HepG2 (cell line): ENCODE data around the gene CUL7. TPM values are rescaled to one million over a fixed set of nuclear protein-coding genes. Genes with fewer than 3 reads are reported as not detected.

Experiments
- ATAC-seq: fragments of 200-7000 bp; cut with Tn5 transposase; 3 replicates; pipeline ENCODE4 v1.9.1; 2020; ENCODE audit warnings: mild to moderate bottlenecking, moderate library complexity
- BruUV-seq: library from RNA; stranded (reverse); fragments of 400-500 nt; replicated peaks from 2 replicates; lab custom pipeline; 2021; lab: Mats Ljungman, UMichigan
- CTCF ChIA-PET: fragments of 300-600 bp; formaldehyde crosslinking; extraction: SDS; loops from one replicate; lab custom pipeline; 2021; ENCODE audit warnings: low total read pairs, inconsistent platforms, low intra/inter-chr PET ratio; lab: Yijun Ruan, JAX
- POLR2A ChIA-PET: fragments of 350-600 bp; sonication (Branson Sonifier 250); formaldehyde crosslinking; loops from one replicate; lab custom pipeline; 2020; ENCODE audit warnings: antibody characterized with exemption, inconsistent platforms; lab: Yijun Ruan, JAX
- DNase-seq: peaks from one replicate; pipeline ENCODE4 v3.0.0-alpha.2; 2015; ENCODE audit warnings: low spot score
- FAIRE-seq: peaks from 3 replicates; lab custom pipeline; 2011; peaks lifted over from hg19 to GRCh38; lab: Jason Lieb, UNC
- H2AFZ ChIP-seq: one replicate; pipeline ENCODE4 v1.6.1; 2011; ENCODE audit warnings: low read length, inconsistent platforms
- H3K27ac ChIP-seq: fragments of 300-600 bp; 3 replicates; pipeline ENCODE4 v1.8.0; 2011; ENCODE audit warnings: mixed run types, mild to moderate bottlenecking, mixed read lengths, low read length, inconsistent platforms; ENCODE audit not compliant: insufficient read depth; ENCODE audit errors: extremely low read length
- H3K27me3 ChIP-seq, 2 experiments: fragments of 200-600 bp in 1 of 2; 2 replicates in 1 of 2; 3 replicates in 1 of 2; pipeline versions ENCODE4 v1.6.0 to v1.8.0; 2011; ENCODE audit warnings: low read length in 2 of 2, mild to moderate bottlenecking in 2 of 2, moderate library complexity in 2 of 2, inconsistent platforms in 1 of 2; ENCODE audit not compliant: insufficient read depth in 2 of 2, control insufficient read depth in 1 of 2
- H3K36me3 ChIP-seq, 2 experiments: fragments of 200-600 bp in 1 of 2; replicated peaks in 1 of 2; 2 replicates in 1 of 2; 3 replicates in 1 of 2; pipeline versions ENCODE4 v1.5.1 to v1.8.0; 2011; ENCODE audit warnings: low read length in 2 of 2, inconsistent platforms in 1 of 2; ENCODE audit not compliant: insufficient read depth in 2 of 2, control insufficient read depth in 1 of 2
- H3K4me1 ChIP-seq: 2 replicates; pipeline ENCODE4 v1.5.1; 2012; ENCODE audit warnings: low read length, inconsistent platforms; ENCODE audit not compliant: insufficient read depth
- H3K4me2 ChIP-seq: 2 replicates; pipeline ENCODE4 v1.6.0; 2011; ENCODE audit warnings: low read depth, low read length, inconsistent platforms
- H3K4me3 ChIP-seq, 3 experiments: fragments of 200-600 bp in 1 of 3; sonication (generic), shearing (Covaris generic) in 1 of 3; replicated peaks in 1 of 3; 2 replicates each; pipeline ENCODE4 v1.5.1; 2011 to 2016; ENCODE audit warnings: low read length in 3 of 3, inconsistent platforms in 2 of 3, low read depth in 2 of 3, mild to moderate bottlenecking in 2 of 3, control low read depth in 1 of 3, mixed read lengths in 1 of 3; ENCODE audit not compliant: insufficient read depth in 1 of 3
- H3K79me2 ChIP-seq: one replicate; pipeline ENCODE4 v1.6.1; 2011; ENCODE audit warnings: low read length, inconsistent platforms; ENCODE audit not compliant: insufficient read depth
- H3K9ac ChIP-seq: 2 replicates; pipeline ENCODE4 v1.6.0; 2011; ENCODE audit warnings: mild to moderate bottlenecking, low read depth, low read length, inconsistent platforms; ENCODE audit not compliant: insufficient read depth
- H3K9me3 ChIP-seq: 2 replicates; pipeline ENCODE4 v1.5.1; 2012; ENCODE audit warnings: mild to moderate bottlenecking, low read length
- H4K20me1 ChIP-seq: 2 replicates; pipeline ENCODE4 v1.6.0; 2011; ENCODE audit warnings: inconsistent platforms, mild to moderate bottlenecking, low read length, moderate library complexity; ENCODE audit not compliant: insufficient read depth
- BCL6 ChIP-seq: IDR thresholded peaks from 2 replicates; pipeline ENCODE4 v1.6.1; 2016; ENCODE audit warnings: missing genetic modification reagents, missing compliant biosample characterization
- CREM ChIP-seq, 2 experiments: sonication (generic) in 1 of 2; formaldehyde crosslinking in 1 of 2; IDR thresholded peaks; 2 replicates each; pipeline versions ENCODE4 v1.4.0 to v1.6.1; 2016 to 2020; ENCODE audit warnings: antibody characterized with exemption in 1 of 2, mild to moderate bottlenecking in 1 of 2, missing genetic modification reagents in 1 of 2
- E2F1 ChIP-seq: sonication (generic); formaldehyde crosslinking; IDR thresholded peaks from 2 replicates; pipeline ENCODE4 v1.5.0; 2020; ENCODE audit warnings: missing genetic modification reagents
- GMEB1 ChIP-seq: sonication (generic); formaldehyde crosslinking; IDR thresholded peaks from 2 replicates; pipeline ENCODE4 v1.5.1; 2020; ENCODE audit warnings: missing genetic modification reagents, mild to moderate bottlenecking, borderline replicate concordance
- HOXA9 ChIP-seq: sonication (generic); formaldehyde crosslinking; IDR thresholded peaks from 2 replicates; pipeline ENCODE4 v1.8.1; 2022; ENCODE audit warnings: missing genetic modification reagents, mild to moderate bottlenecking, moderate library complexity, borderline replicate concordance
- IKZF1 ChIP-seq: fragments of 450-650 bp; IDR thresholded peaks from 2 replicates; pipeline ENCODE4 v1.7.1; 2016
- MEIS1 ChIP-seq: sonication (generic); formaldehyde crosslinking; IDR thresholded peaks from 2 replicates; pipeline ENCODE4 v1.9.0; 2021; ENCODE audit warnings: mild to moderate bottlenecking, missing genetic modification reagents, moderate library complexity, borderline replicate concordance
- MIXL1 ChIP-seq: IDR thresholded peaks from 2 replicates; pipeline ENCODE4 v1.6.1; 2016
- PBX2 ChIP-seq: IDR thresholded peaks from 2 replicates; pipeline ENCODE4 v1.6.1; 2016; ENCODE audit warnings: control low read depth
- RFXAP ChIP-seq: sonication (generic); formaldehyde crosslinking; IDR thresholded peaks from 2 replicates; pipeline ENCODE4 v1.4.0; 2020; ENCODE audit warnings: missing genetic modification reagents, borderline replicate concordance
- SRSF9 ChIP-seq: fragments of 200-400 bp; formaldehyde crosslinking; IDR thresholded peaks from 2 replicates; pipeline ENCODE4 v1.6.1; 2018; ENCODE audit warnings: borderline replicate concordance, mild to moderate bottlenecking, low read depth, low read length; ENCODE audit not compliant: insufficient read depth, poor library complexity, severe bottlenecking
- THAP11 ChIP-seq: IDR thresholded peaks from 2 replicates; pipeline ENCODE4 v1.6.1; 2016; ENCODE audit warnings: missing biosample characterization, missing genetic modification reagents
- ZFP1 ChIP-seq: IDR thresholded peaks from 2 replicates; pipeline ENCODE4 v1.6.1; 2016
- ZFYVE20 ChIP-seq: sonication (generic); formaldehyde crosslinking; IDR thresholded peaks from 2 replicates; pipeline ENCODE4 v1.8.0; 2023; ENCODE audit warnings: low read depth, mild to moderate bottlenecking, moderate library complexity, missing genetic modification reagents, borderline replicate concordance
- ZNF276 ChIP-seq: sonication (generic); formaldehyde crosslinking; IDR thresholded peaks from 2 replicates; pipeline ENCODE4 v1.4.0; 2020; ENCODE audit warnings: mild to moderate bottlenecking, low read depth, missing genetic modification reagents
- WGBS: methylation state at CpG from one replicate; pipeline ENCODE4 v1.1.6; 2017; ENCODE audit warnings: low lambda C conversion rate; 5-methylcytosine and 5-hydroxymethylcytosine counted together
- in situ Hi-C: cut with HindIII; loops from 2 replicates; pipeline ENCODE4 v1.10.0; 2017; ENCODE audit warnings: low pct_unique_long_range_greater_than_20kb; ENCODE audit not compliant: extremely low pct_ligation_motif_present
- intact Hi-C: fragments of 100-400 bp; cut with micrococcal nuclease; formaldehyde crosslinking; loops from one replicate; pipeline ENCODE4 v1.10.0; 2022; ENCODE audit not compliant: unreplicated experiment
- polyA plus RNA-seq, 8 experiments: library from polyadenylated mRNA; depleted of rRNA in 3 of 8; stranded (reverse) in 7 of 8; unstranded in 1 of 8; fragments of >200 nt; fragmentation: Illumina TruSeq in 4 of 8; extraction: Trizol in 4 of 8; gene quantifications; 2 replicates each; pipeline versions ENCODE4 v1.2.1 to v1.2.3, GENCODE V29; 2011 to 2016; ENCODE audit warnings: low read depth in 4 of 8, missing spikeins in 1 of 8, mixed read lengths in 1 of 8; ENCODE audit not compliant: insufficient read depth in 1 of 8
- total RNA-seq, 5 experiments: library from RNA; depleted of rRNA; stranded (reverse); fragments of >200 nt; fragmentation: Illumina TruSeq; extraction: Trizol; gene quantifications; 2 replicates each; pipeline ENCODE4 v1.2.3, GENCODE V29; 2016; ENCODE audit warnings: low read depth in 1 of 5

The CUL7 gene
- total and polyA plus RNA-seq, 2 of the 13 experiments (the other 11 are each of a cell fraction or from before 2014, with no cell fraction given), result 32.0 to 60.7 TPM

GRCh38 chr6:43089874-43090558, 36.4 kb upstream of the CUL7 start:
- ChIA-PET POLR2A (interaction anchor here (0.7 to 5.5 kb wide), 23 partner anchors 10 to 308 kb away, joined by 3 to 67 read pairs (median 5); partner anchors contain the start of genes BICRAL, CNPY3, CUL7 and KLC4), CTCF (no interaction called here)
- Histone ChIP-seq H3K36me3 (no peaks in the 10 kb centered on the region), H3K4me2 (peak overlapping the region; percentile 91), H3K4me3 (peak overlapping the region; percentile 57 to 74 (median 57)), H3K9me3 (no peaks in the 10 kb centered on the region), H3K4me1 (peaks cover 85% of the 10 kb centered on the region), H3K79me2 (peaks cover 81% of the 10 kb centered on the region), H3K9ac (peak overlapping the region; percentile 81), H3K27me3 (no peaks in the 10 kb centered on the region), H4K20me1 (no peaks in the 10 kb centered on the region), H2AFZ (no peak overlapping the region), H3K27ac (peak overlapping the region; percentile 92)
- BruUV-seq, result no TSS peak
- intact Hi-C loops (no loop called here), in situ Hi-C loops (no loop called here)
- ATAC-seq (peak; percentile 84), FAIRE-seq (peak; percentile 46), DNase-seq (peak; percentile 95)
- WGBS, result 0% methylated on average over 8 of the region's 8 CpGs
- TF ChIP-seq GMEB1 (no peak), ZFYVE20 (CRISPR knock-in tag) (no peak), RFXAP (CRISPR knock-in tag) (peak; percentile 78; the same call in 1 of the 2 replicates), THAP11 (CRISPR knock-in tag) (peak; percentile 63), ZNF276 (CRISPR knock-in tag) (no peak), ZFP1 (peak; percentile 73; the same call in 1 of the 2 replicates), PBX2 (CRISPR knock-in tag) (no peak), BCL6 (peak; percentile 79), E2F1 (CRISPR knock-in tag) (no peak), CREM (IDR thresholded peaks at IDR 0.05) (peak; percentile 92), CREM (CRISPR knock-in tag; IDR thresholded peaks at IDR 0.05) (no peak), MIXL1 (CRISPR knock-in tag) (no peak; the same call in 1 of the 2 replicates), HOXA9 (no peak), IKZF1 (no peak), MEIS1 (CRISPR knock-in tag) (no peak), SRSF9 (no peak)
